GM19468 (cell line): ENCODE measurements around the gene TMEM260.
"Not testable (repeated sequence)": the region's sequence is repeated elsewhere in the genome, so short reads cannot be mapped to it uniquely, and the experiment has no call there.

ENCODE experiments used
- ATAC-seq: cut with Tn5 transposase; IDR thresholded peaks from one replicate; pipeline ENCODE4 v1.9.1; 2021; ENCODE audit warnings: mild to moderate bottlenecking, moderate library complexity, moderate number of reproducible peaks; ENCODE audit not compliant: unreplicated experiment; ENCODE audit errors: extremely low read depth

Gene TMEM260

DNA sequence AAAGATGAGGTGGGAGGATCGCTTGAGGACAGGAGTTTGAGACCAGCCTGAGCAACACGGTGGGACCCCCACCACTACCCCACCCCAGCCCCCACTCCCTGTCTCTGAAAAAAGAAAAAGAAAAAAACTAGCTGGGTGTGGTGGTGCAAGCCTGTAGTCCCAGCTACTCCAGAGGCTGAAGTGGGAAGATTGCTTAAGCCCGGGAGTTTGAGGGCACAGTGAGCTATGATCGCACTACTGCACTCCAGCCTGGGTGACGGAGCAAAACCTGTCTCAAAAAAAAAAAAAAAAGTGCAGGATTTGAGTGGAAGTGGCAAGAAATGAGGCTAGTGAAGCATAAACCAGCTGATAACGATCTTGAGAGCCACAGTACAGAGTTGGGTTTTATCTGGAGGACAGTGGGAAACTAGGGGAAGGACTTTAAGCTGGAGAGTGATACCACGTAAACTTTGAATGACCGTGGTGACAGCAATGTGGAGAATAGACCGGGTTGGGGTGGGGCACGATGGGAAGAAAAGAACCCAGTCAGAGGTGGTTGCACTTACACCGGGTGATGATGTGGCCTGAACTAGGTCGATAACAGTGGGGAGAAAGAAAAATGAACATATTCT, 85.3 kb downstream of the TMEM260 start:
- ATAC-seq = no peak

DNA sequence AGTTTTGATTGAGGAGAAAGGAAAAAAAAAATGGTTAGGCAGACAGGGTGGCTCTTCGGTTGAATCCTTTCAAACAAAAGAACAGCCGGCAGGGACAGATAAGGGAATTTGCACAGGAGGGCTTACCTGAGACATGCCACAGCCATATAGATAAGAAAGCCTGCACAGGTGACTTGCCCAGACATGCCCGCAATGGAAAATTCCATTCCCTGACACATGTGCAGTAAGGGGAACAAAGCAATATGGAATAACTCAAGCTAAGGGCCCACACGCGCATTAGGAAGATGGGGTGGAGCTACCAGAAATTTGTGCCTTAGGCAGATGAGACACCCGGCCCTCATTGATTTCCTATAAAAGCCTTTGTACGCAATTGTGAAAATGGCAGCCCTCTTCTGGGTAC, 86.7 kb downstream of the TMEM260 start:
- no peak for ATAC-seq

DNA sequence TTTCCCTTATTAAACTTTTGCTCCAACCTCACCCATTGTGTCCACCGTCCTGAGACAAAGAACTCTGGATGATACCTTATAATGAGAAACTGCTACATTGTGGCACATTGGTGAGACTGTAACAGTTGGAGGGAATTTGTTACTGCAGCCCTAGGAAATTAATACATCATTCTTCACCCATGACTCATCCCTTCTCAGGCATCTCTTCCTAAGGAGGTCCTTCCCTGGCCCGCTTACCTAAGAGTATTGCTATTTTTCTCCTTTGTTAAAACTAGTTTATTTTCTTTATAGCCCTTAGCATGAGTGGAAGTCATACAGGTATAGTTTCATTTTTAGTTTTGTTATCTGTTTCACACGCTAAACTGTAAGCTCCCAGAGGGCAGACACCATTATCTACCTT, 87.1 kb downstream of the TMEM260 start:
- no peak for ATAC-seq

DNA sequence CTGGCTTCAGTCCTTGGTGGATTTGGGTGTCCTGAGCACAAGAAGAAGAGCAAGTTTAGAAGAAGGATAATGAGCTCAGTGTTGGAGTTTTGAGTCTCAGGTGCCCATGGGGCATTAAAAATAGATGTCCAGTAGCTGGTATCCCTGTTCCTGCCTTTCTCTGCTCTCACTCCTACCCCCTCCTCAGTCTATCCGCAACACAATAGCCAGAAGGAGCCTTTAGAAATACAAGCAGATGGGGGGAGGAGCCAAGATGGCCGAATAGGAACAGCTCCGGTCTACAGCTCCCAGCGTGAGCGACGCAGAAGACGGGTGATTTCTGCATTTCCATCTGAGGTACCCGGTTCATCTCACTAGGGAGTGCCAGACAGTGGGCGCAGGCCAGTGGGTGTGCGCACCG, 87.7 kb downstream of the TMEM260 start:
- ATAC-seq = not testable (repeated sequence)

DNA sequence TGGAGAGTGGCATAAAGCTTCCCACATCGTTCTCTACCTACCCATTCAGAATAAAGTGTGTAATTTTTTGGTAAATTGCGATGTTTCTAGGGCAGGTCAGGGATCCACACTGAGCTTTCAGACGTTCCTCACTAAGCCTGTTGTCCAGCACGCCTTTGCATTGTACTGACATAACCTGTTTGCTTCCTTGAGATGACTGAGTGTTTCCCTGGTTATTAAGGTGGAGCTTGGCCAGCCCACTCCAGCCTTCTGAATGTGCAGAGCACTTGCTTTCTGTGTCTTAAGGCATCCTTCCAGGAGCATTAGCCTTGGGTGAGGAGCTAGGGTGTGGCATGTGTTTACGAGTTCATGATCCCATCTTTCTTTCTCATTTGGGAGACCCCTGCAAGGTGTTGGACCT, 96.4 kb downstream of the TMEM260 start:
- no peak for ATAC-seq

DNA sequence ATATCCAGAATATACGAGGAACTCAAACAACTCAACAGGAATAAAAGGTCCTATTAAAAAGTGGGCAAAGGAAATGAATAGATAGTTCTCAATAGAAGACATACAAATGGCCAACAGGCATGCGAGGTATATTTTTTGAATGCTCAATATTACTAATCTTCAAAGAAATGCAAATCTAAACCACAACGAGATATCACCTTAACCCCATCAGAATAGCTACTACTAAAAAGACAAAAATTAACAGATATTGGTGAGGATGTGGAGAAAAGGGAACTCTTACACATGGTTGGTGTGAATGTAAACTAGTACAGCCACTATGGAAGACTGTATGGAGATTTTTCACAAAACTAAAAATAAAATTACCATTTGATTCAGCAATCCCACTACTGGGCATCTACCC, 99.2 kb downstream of the TMEM260 start:
- no peak for ATAC-seq

DNA sequence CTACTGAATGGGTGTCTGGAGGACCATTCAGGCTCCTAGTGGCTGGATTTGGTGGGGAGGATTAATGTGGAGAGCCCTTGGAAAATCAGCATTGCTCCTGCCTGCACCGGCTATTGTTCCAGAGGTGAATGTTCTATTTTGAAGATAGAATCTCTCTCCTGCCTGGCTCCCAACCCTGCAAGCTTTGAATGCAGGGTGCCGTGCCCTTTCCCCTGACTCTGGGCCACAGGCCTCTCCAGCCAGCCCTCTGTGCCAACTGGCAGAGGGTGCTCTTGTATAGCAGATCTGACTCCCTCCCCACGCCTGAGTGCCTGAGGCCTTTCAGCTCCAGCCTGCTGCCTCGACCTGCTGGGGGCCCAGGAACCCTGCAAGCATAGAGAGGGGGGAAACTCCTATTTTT, 106.8 kb downstream of the TMEM260 start:
- ATAC-seq = no peak

DNA sequence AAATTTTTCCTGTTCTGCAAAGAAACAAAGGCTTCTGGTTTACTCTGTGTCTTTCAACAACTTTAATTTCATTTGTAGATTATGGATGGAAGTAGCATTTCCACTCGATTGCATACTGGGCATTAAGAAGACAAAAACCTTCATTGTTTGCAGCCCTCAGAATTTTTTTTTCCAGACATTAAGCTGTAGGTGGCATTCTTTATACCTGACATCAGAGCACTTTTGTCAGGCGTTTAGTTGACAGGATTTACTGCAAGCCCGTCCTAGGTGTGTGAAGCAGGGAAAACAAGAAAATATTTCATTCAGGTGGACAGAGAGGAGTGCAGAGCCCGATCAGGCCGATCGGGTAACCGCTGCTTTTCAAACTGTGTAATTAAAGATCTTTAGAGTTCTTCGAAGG, 107.5 kb downstream of the TMEM260 start:
- no peak for ATAC-seq

DNA sequence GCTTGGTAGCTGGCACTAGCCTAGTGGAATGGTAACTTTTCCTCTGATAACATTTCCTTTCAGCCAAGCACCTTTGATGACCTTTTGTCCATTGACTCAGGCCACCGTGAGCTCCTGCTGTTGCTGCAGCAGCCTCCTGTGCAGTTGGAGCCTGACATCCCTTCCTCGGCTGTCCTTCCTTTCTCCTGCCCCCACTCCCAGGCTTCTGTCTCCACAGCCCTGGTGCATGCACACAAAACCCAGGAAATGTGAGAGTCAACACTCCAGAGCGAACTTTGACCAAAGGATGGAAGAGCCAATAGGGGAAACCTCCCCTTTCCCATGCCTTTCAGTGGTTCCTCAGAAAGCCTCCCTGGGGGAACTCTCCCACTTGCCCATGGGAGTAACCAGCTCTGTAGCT, 115.0 kb downstream of the TMEM260 start:
- no peak for ATAC-seq

DNA sequence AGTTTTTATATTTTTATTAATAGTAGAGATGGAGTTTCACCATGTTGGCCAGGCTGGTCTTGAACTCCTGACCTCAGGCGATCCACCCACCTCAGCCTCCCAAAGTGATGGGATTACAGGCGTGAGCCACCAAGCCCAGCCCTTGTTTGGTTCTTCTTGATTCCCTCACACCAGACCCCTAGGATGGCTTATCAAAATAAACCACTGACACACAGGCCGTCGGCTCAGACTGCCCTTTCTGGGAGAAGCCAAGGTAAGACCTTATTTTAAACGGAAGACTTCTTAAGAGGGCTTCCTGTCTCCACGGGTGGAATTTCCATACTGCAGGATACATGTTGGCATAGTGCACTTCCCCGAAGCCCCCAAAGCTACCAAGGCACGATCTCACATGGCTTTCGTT, 115.6 kb downstream of the TMEM260 start:
- ATAC-seq = not testable (repeated sequence)
